Mesenchymal stem cell (in vitro differentiated cells and primary cell): ENCODE results near the gene PRKAG1. TPM values are rescaled to one million over a fixed set of nuclear protein-coding genes. Genes with fewer than 3 reads are reported as not detected.

Experiments used
- DNase-seq: peaks from one replicate; pipeline ENCODE4 v3.0.0-alpha.2; 2013
- H2AFZ ChIP-seq: one replicate; pipeline ENCODE4 v1.6.1; 2013; ENCODE audit warnings: low read depth, mild to moderate bottlenecking, control low read depth, inconsistent platforms, low read length, moderate library complexity
- H2AK5ac ChIP-seq: 2 replicates; pipeline ENCODE4 v1.6.1; 2013; ENCODE audit warnings: low read length, moderate library complexity, mild to moderate bottlenecking, inconsistent platforms; ENCODE audit not compliant: severe bottlenecking
- H2BK120ac ChIP-seq: one replicate; pipeline ENCODE4 v1.6.1; 2013; ENCODE audit warnings: low read depth, mild to moderate bottlenecking, inconsistent platforms, low read length, moderate library complexity
- H2BK12ac ChIP-seq, 2 experiments: one replicate each; pipeline ENCODE4 v1.6.1; 2013; ENCODE audit warnings: inconsistent platforms in 2 of 2, low read length in 2 of 2, mild to moderate bottlenecking in 2 of 2, moderate library complexity in 2 of 2, control low read depth in 1 of 2
- H2BK15ac ChIP-seq: one replicate; pipeline ENCODE4 v1.6.1; 2013; ENCODE audit warnings: mild to moderate bottlenecking, low read depth, inconsistent platforms; ENCODE audit not compliant: poor library complexity, severe bottlenecking
- H2BK5ac ChIP-seq: 2 replicates; pipeline ENCODE4 v1.6.1; 2013; ENCODE audit warnings: low read depth, mild to moderate bottlenecking, low read length, control low read depth, inconsistent platforms; ENCODE audit not compliant: poor library complexity, severe bottlenecking
- H3K14ac ChIP-seq, 2 experiments: one replicate each; pipeline ENCODE4 v1.6.1; 2013; ENCODE audit warnings: inconsistent platforms in 2 of 2, low read length in 2 of 2, control low read depth in 1 of 2, mild to moderate bottlenecking in 1 of 2, moderate library complexity in 1 of 2
- H3K18ac ChIP-seq, 2 experiments: one replicate each; pipeline ENCODE4 v1.6.1; 2013; ENCODE audit warnings: inconsistent platforms in 2 of 2, low read length in 2 of 2, control low read depth in 1 of 2, low read depth in 1 of 2, mild to moderate bottlenecking in 1 of 2
- H3K23ac ChIP-seq, 2 experiments: one replicate each; pipeline ENCODE4 v1.6.1; 2013; ENCODE audit warnings: inconsistent platforms in 2 of 2, low read length in 2 of 2, mild to moderate bottlenecking in 2 of 2, moderate library complexity in 2 of 2, control low read depth in 1 of 2
- H3K27ac ChIP-seq: 2 replicates; pipeline ENCODE4 v1.5.1; 2013; ENCODE audit warnings: mild to moderate bottlenecking, moderate library complexity, low read length, control low read depth, inconsistent platforms; ENCODE audit not compliant: poor library complexity, severe bottlenecking
- H3K27me3 ChIP-seq, 2 experiments: 2 replicates each; pipeline versions ENCODE4 v1.6.1 to v1.7.0; 2013; ENCODE audit warnings: low read length in 2 of 2, mild to moderate bottlenecking in 2 of 2, moderate library complexity in 2 of 2, control low read depth in 1 of 2, inconsistent platforms in 1 of 2; ENCODE audit not compliant: control insufficient read depth in 1 of 2, insufficient read depth in 1 of 2
- H3K36me3 ChIP-seq, 2 experiments: 2 replicates each; pipeline versions ENCODE4 v1.6.1 to v1.7.0; 2013; ENCODE audit warnings: low read length in 2 of 2, control low read depth in 1 of 2, inconsistent platforms in 1 of 2, low read depth in 1 of 2, mild to moderate bottlenecking in 1 of 2; ENCODE audit not compliant: insufficient read depth in 2 of 2, control insufficient read depth in 1 of 2
- H3K4ac ChIP-seq, 2 experiments: one replicate each; pipeline ENCODE4 v1.6.1; 2013; ENCODE audit warnings: inconsistent platforms in 2 of 2, low read length in 2 of 2, mild to moderate bottlenecking in 2 of 2, moderate library complexity in 2 of 2, control low read depth in 1 of 2, low read depth in 1 of 2
- H3K4me1 ChIP-seq: 2 replicates; pipeline ENCODE4 v1.6.1; 2013; ENCODE audit warnings: low read depth, low read length, control low read depth; ENCODE audit not compliant: control insufficient read depth, insufficient read depth
- H3K4me2 ChIP-seq: 2 replicates; pipeline ENCODE4 v1.6.1; 2013; ENCODE audit warnings: low read length, mild to moderate bottlenecking, inconsistent platforms; ENCODE audit not compliant: poor library complexity, severe bottlenecking
- H3K4me3 ChIP-seq, 2 experiments: 2 replicates each; pipeline versions ENCODE4 v1.5.1 to v1.7.0; 2013; ENCODE audit warnings: low read length in 2 of 2, mild to moderate bottlenecking in 2 of 2, control low read depth in 1 of 2, low read depth in 1 of 2; ENCODE audit not compliant: insufficient read depth in 1 of 2
- H3K79me1 ChIP-seq: replicated peaks from 2 replicates; pipeline ENCODE4 v1.6.1; 2013; ENCODE audit warnings: mild to moderate bottlenecking, control low read depth, low read length, inconsistent platforms; ENCODE audit not compliant: poor library complexity, severe bottlenecking
- H3K9ac ChIP-seq: 2 replicates; pipeline ENCODE4 v1.7.0; 2013; ENCODE audit warnings: mild to moderate bottlenecking, low read length, moderate library complexity
- H3K9me3 ChIP-seq: 2 replicates; pipeline ENCODE4 v1.7.0; 2013; ENCODE audit warnings: mild to moderate bottlenecking, low read length; ENCODE audit not compliant: control insufficient read depth
- H4K8ac ChIP-seq: one replicate; pipeline ENCODE4 v1.6.1; 2013; ENCODE audit warnings: inconsistent platforms, mild to moderate bottlenecking, low read length, moderate library complexity
- H4K91ac ChIP-seq: one replicate; pipeline ENCODE4 v1.6.1; 2013; ENCODE audit warnings: mild to moderate bottlenecking, low read length, inconsistent platforms
- WGBS: methylation state at CpG from one replicate; pipeline ENCODE4 v1.1.7; 2013; ENCODE audit warnings: mixed read lengths; 5-methylcytosine and 5-hydroxymethylcytosine counted together
- small RNA-seq: library from polyadenylated mRNA; stranded (forward); fragments of <200 nt; extraction: miRNeasy Mini kit (QIAGEN cat#:217004); gene quantifications from one replicate; pipeline ENCODE3, GENCODE V24; 2013; ENCODE audit warnings: low read depth

The PRKAG1 gene

DNA sequence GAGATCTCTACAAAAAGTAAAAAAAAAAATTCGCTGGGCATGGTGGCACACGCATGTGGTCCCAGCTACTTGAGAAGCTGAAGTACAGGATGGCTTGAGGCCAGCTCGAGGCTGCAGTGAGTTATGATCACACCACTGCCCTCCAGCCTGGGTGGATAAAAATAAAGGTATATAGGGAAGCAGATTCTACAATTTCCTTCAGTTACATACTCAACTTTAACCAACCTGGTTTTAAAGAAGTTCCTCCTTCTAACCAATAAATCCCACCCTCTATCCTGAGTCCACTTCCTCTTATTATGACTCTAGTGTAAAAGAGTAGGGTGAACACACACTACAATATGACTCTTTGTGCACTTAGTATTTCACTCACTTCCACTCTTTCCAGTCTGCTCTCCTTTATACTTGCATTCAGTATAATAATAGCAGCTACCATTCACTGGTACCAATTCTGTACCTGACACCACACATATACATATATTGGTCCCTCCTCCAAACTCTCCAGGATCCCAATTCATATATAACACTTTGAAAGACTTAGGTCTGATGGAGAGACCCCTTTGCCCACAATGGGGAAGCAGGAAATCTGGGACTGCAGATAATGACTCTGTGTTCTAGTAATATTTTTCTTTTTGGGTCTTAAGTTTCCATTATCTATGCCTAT, 63.6 kb downstream of the PRKAG1 start:
- Histone ChIP-seq H3K4me2 (peak overlapping the region; percentile 17), H2BK120ac (no peak overlapping the region), H3K18ac (no peak overlapping the region), H3K27me3 (no peaks in the 10 kb centered on the region), H3K9ac (no peak overlapping the region), H3K23ac (no peak overlapping the region), H3K4ac (no peak overlapping the region), H3K4me3 (peak overlapping the region in 1 of 2 experiments; percentile 84), H3K4me1 (peaks cover 7% of the 10 kb centered on the region), H3K36me3 (peaks cover 16 to 32% of the 10 kb centered on the region in 2 experiments), H2BK5ac (no peak overlapping the region), H3K14ac (no peak overlapping the region), H2BK12ac (no peak overlapping the region), H4K91ac (no peak overlapping the region), H3K79me1 (peaks cover 1% of the 10 kb centered on the region), H3K9me3 (no peaks in the 10 kb centered on the region), H3K27ac (no peak overlapping the region), H2AK5ac (no peak overlapping the region), H2AFZ (no peak overlapping the region), H2BK15ac (no peak overlapping the region), H4K8ac (no peak overlapping the region)
- WGBS, result 94% methylated on average over 3 of the region's 3 CpGs
- no peak for DNase-seq

DNA sequence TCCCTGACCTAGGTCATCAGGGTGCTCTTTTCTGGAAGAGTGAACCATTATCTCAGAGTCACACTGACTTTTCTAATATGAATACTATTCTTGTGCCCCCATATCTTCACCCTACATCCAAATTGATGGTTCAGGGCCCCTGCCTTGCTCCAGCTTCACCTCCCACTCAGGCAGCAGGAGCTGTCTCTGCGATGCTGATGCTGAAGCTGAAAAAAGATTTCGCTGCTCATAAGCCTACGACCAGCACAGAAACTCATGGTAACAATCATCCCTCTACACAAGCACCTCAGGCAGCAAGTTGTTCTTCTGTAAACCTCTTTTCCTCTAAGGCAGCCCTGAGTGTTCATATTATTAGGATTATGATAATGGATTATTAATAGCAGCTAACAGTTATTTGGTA, 64.5 kb downstream of the PRKAG1 start:
- Histone ChIP-seq H2BK5ac (no peak overlapping the region), H3K4ac (no peak overlapping the region), H3K27me3 (no peaks in the 10 kb centered on the region), H2BK15ac (no peak overlapping the region), H3K18ac (no peak overlapping the region), H3K4me3 (no peak overlapping the region), H4K91ac (no peak overlapping the region), H3K79me1 (peaks cover 1% of the 10 kb centered on the region), H3K9ac (no peak overlapping the region), H3K27ac (no peak overlapping the region), H2AFZ (no peak overlapping the region), H3K36me3 (peaks cover 17 to 35% of the 10 kb centered on the region in 2 experiments), H2BK120ac (no peak overlapping the region), H3K9me3 (no peaks in the 10 kb centered on the region), H3K4me2 (no peak overlapping the region), H2AK5ac (no peak overlapping the region), H3K14ac (no peak overlapping the region), H4K8ac (no peak overlapping the region), H2BK12ac (no peak overlapping the region), H3K4me1 (peaks cover 7% of the 10 kb centered on the region), H3K23ac (no peak overlapping the region)
- 100% methylated on average over 3 of the region's 3 CpGs for WGBS
- DNase-seq, result no peak

DNA sequence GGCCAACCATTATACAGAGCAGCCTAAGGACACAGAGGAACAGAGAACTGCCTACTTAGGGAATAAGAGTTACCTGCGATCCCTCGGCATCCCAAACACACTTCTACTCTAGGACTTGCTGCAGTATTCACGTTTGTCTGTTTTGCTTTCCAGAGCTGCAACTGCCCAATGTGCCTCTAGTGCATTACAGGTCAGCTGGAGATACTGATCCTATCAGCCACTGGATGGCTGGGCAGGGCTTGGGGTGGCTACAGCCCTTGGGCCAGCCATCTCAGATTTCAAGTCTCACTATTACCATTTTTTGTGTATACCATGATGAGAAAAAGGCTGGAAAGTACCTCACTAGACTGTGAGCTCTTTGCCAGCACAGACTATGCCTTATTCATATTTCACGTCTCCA, 65.9 kb downstream of the PRKAG1 start:
- Histone ChIP-seq H3K79me1 (peaks cover 4% of the 10 kb centered on the region), H2AK5ac (no peak overlapping the region), H3K27ac (no peak overlapping the region), H2BK5ac (no peak overlapping the region), H2AFZ (no peak overlapping the region), H3K4ac (no peak overlapping the region), H3K4me1 (peaks cover 7% of the 10 kb centered on the region), H4K8ac (no peak overlapping the region), H3K9ac (no peak overlapping the region), H3K4me2 (no peak overlapping the region), H2BK12ac (no peak overlapping the region), H3K18ac (no peak overlapping the region), H3K27me3 (no peaks in the 10 kb centered on the region), H3K14ac (no peak overlapping the region), H3K9me3 (no peaks in the 10 kb centered on the region), H3K23ac (no peak overlapping the region), H4K91ac (no peak overlapping the region), H3K36me3 (peaks cover 17 to 40% of the 10 kb centered on the region in 2 experiments), H2BK15ac (no peak overlapping the region), H2BK120ac (no peak overlapping the region), H3K4me3 (no peak overlapping the region)
- 97% methylated on average over 3 of the region's 4 CpGs for WGBS
- DNase-seq, result no peak

Small RNA genes within 50 kb of the gene (small RNA-seq; reads per million reads assigned to genes)
- not detected for gene RNU6-940P
